Measurements from ENCODE around the gene LYL1.

- TF ChIP-seq CHD1 (IDR thresholded peaks at IDR 0.05; ENCODE audit: low read depth, low read length) (no peak), CTCF (conservative IDR thresholded peaks at IDR 0.05; ENCODE audit: low read depth, low read length) (no peak), ELK1 (IDR thresholded peaks at IDR 0.05; ENCODE audit: borderline replicate concordance, low read depth, low read length) (no peak), CEBPB (IDR thresholded peaks at IDR 0.05; ENCODE audit: low read depth, low read length) (no peak), FOS (IDR thresholded peaks at IDR 0.05; ENCODE audit: low read depth, low read length) (no peak), RAD21 (IDR thresholded peaks at IDR 0.05; ENCODE audit: low read length) (no peak), SMC3 (IDR thresholded peaks at IDR 0.05; ENCODE audit: low read depth, low read length) (no peak), MXI1 (IDR thresholded peaks at IDR 0.05; ENCODE audit: borderline replicate concordance, low read depth, low read length) (no peak), POLR2A (IDR thresholded peaks at IDR 0.05; ENCODE audit: low read depth, low read length) (no peak), USF2 (IDR thresholded peaks at IDR 0.05; ENCODE audit: low read depth, low read length) (no peak), RFX5 (IDR thresholded peaks at IDR 0.05; ENCODE audit: low read depth, low read length) (no peak), MAFK (IDR thresholded peaks at IDR 0.05; ENCODE audit: low read depth, low read length) (no peak)
Measured at GRCh38 chr19:13072188-13072908, 30.3 kb downstream of the LYL1 start.
